ENCODE measurements around the gene PRRX2.

DNA sequence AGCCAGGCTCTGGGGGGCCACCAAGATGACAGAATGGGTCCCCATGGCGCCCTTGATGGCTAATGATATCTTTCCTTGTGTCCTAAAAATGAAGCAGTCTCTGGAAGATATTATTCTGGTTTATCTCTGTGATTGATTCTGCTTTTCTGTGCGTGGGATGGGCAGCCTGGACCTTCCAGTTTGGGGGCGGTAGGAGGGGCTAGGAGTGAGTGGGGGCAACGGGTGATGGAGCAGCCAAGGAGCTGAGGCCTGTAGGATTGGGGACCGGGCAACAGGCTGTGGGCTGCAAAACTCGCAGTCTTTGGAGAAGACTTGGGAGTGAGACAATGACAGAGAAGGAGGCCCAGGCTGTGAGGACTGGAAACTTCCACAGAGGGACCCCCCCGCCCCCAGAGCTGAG lies 8.8 kb downstream of the PRRX2 start:
- TF ChIP-seq CTCF (IDR thresholded peaks at IDR 0.05) (no peak), POLR2AphosphoS5 (IDR thresholded peaks at IDR 0.05) (no peak), EP300 (IDR thresholded peaks at IDR 0.05) (no peak), POLR2A (IDR thresholded peaks at IDR 0.05) (no peak)

Data from sigmoid colon (tissue), 4 donors.